Measurements from ENCODE around the gene ADGRA1.

- TF ChIP-seq, protein P1, sequence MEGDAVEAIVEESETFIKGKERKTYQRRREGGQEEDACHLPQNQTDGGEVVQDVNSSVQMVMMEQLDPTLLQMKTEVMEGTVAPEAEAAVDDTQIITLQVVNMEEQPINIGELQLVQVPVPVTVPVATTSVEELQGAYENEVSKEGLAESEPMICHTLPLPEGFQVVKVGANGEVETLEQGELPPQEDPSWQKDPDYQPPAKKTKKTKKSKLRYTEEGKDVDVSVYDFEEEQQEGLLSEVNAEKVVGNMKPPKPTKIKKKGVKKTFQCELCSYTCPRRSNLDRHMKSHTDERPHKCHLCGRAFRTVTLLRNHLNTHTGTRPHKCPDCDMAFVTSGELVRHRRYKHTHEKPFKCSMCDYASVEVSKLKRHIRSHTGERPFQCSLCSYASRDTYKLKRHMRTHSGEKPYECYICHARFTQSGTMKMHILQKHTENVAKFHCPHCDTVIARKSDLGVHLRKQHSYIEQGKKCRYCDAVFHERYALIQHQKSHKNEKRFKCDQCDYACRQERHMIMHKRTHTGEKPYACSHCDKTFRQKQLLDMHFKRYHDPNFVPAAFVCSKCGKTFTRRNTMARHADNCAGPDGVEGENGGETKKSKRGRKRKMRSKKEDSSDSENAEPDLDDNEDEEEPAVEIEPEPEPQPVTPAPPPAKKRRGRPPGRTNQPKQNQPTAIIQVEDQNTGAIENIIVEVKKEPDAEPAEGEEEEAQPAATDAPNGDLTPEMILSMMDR (IDR thresholded peaks at IDR 0.05): no peak
- TF ChIP-seq POLR2A (IDR thresholded peaks at IDR 0.05): no peak
These were observed 91.9 kb downstream of the ADGRA1 start for GRCh38 chr10:133179651-133180050.
